Activated gamma-delta T cell treated with Interleukin-2 at 50 U/mL for 16 hours (primary cell): ENCODE data around the gene TMEM163.
"Not testable (repeated sequence)": the region's sequence is repeated elsewhere in the genome, so short reads cannot be mapped to it uniquely, and the experiment has no call there.

Experiments used
- DNase-seq: peaks from one replicate; pipeline ENCODE4 v3.0.0-alpha.2; 2020

Gene TMEM163

DNA sequence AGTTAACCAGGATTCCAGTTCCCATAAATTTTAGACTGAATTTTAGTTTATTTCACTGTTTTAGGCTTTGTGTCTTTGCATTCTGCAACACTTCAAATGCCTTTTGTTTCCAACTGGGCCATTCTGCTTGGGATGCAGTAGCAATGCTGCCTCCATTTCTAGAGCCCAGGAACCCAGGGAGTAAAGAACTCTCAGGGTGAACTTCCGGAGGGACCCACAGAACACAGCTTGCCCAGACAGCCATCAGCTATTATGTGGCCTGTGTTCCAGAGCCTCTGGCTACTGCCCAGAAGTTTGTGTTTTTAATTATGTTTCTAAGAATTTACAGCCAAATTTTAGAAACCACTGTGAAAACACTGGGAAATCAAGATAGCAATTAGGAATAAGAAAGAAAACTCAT lies 145.1 kb downstream of the TMEM163 start:
- no peak for DNase-seq

DNA sequence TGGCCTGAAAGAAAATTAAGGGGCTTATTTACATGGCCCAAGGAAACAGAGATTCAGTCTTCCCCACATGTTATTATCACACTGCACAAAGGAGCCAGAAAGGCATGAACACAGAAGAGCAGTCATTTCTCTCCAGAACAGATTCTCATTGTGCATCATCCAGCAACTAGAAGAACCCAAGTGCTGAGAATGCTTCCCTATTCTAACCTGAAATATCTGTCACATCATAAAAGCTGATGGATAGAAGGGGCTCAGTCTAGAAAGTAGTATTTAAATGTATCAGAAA lies 145.8 kb downstream of the TMEM163 start:
- no peak for DNase-seq

DNA sequence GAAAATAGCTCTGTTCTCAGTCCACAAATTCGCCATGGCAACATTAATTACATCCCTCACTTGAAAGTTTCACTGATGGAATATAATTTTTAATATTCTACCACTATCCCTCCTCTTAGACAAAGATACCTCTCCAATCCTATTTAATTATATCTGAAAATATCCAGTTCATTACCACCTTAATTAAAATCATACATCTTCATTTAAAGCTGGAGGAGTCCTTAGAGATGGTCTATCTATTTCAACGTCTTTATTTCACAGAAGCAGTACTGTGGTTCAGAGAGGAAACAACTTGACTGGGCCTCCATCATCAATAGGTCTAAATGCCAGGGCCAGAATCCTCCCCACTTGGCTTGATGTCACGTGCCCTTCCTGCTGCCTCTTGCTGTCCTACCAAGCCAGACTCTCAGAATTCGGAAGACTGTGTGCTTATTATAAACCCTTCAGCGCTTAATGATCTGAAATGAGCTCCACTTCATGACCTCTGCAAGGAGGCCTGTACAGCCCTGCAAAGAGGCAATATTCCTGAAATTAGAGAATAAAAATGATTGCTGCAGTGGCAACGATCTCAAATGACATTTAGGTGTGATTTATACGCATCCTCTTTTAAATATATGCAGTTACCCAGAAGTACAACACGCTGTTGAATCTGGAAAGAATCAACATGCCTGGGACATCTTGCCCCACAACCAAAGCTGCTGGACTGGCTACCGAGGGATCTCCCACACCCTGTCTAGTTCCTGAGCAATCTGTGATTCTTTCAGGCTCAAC lies 146.3 kb downstream of the TMEM163 start:
- DNase-seq: no peak

DNA sequence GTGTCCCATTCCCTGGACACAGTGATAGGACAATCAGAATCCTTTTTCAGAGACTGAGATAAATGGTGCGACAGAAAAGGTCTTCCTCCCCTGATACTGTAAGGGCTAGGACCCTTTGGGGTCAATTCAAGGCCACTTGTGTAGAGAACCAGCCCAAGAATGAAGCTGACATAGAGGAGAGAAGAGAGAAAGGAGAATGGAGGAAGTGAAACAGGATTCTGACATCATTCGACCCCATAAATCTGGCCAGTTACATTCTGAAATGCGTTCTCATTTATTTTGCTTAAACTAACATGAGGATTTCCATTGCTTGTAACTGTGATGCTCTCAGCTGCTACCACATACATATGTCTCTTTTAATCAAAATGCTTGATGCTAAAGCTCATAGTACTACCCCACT lies 148.1 kb downstream of the TMEM163 start:
- DNase-seq: no peak

- no peak for DNase-seq
These were observed 150.4 kb downstream of the TMEM163 start for GRCh38 chr2:134568413-134568812.

DNA sequence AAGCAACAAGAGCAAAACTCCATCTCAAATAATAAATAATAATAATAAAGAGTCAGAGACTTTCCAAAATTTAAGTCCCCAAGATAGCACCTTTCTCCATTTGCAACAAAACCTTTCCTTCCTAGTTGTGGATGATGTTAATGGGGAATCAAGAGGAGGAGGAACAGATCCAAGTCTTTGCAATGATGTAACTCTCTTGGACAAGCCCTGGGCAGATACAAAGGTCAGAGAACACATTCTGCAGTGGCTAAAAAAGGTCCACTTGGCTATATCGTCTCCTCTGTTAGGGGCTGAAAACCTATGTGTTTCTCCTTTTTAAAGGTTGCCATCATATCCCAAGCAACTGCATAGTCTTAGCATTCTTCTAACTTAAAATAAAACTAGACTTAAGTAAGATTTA lies 151.1 kb downstream of the TMEM163 start:
- DNase-seq: no peak

DNA sequence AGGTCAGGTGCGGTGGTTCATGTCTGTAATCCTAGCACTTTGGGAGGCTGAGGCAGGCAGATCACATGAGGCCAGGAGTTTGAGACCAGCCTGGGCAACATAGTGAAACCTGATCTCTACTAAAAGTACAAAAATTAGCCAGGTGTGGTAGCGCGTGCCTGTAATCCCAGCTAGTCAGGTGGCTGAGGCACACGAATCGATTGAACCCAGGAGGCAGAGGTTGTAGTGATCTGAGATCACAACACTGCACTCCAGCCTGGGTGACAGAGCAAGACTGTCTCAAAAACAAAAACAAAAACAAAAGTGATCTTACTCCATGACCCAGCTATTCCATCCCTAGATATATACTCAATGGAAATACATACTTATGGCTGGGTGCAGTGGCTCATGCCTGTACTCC lies 153.8 kb downstream of the TMEM163 start:
- not testable (repeated sequence) for DNase-seq

GRCh38 chr2:134564549-134564948 lies 154.3 kb downstream of the TMEM163 start:
- no peak for DNase-seq

- no peak for DNase-seq
These were observed 160.5 kb downstream of the TMEM163 start for GRCh38 chr2:134558208-134558830.

- no peak for DNase-seq
These were observed 163.4 kb downstream of the TMEM163 start for GRCh38 chr2:134555411-134555810.

DNA sequence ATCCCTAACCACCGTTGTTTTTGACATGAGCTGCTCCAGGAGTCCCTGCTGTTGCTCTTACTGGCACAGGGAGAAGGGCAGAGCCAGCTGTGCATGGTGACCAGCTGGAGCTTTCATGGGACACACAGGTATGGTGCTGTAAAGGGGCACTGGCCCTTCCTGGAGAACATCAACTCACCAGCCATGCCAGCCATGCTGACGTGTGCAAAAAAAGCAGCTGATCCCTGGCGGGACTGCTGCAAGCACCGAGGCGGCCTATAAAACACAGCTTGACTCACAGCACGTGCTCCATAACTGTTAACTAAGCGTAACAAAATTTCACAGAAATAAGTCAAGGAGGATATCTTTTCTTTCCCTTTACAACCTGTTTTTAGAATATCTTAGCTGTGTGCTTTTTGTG lies 165.1 kb downstream of the TMEM163 start:
- DNase-seq: no peak

DNA sequence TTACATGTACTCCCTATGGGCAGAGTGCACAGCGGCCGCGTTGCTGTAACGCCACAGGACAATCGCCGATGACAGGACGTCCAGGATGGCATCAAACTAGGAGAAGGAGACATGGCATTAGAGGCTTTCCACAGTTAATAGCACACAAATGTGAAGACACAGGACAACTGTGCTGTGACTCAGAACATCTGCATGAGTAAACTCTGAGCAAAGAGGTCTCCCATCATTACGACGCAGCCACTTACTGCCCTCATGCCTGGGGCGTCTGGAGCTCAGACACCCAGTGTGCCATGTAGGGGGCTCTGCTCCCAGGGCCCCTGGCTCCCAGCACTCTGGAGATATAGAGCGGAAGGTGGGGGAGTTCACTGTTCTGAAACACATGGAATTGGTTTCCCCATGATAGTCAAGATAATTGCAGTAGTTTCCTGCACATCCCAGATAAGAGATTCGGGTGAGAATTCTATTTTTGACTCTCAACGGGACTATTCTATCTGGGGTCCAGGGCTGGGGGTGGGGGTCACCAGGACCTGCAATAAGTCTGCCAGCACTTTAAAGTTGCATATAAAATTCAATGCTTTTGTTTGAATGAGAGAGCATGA lies 168.1 kb downstream of the TMEM163 start:
- DNase-seq: no peak

DNA sequence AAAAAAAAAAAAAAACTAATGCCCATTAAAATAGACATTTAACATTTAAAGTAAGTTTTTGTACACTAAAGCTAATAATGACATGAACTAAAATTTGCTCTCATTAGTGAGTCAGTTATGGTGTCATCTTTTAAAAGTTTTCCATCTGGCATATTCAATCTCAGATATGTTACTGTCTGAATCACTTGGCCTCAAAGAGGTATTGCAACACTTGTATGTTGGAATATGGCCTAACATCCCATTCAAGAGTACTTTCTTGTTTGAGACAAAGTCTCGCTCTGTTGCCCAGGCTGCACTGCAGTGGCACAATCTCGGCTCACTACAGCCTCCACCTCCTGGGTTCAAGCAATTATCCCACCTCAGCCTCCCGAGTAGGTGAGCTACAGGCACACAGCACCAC lies 169.7 kb downstream of the TMEM163 start:
- no peak for DNase-seq

- no peak for DNase-seq
These were observed 177.8 kb downstream of the TMEM163 start for GRCh38 chr2:134540990-134541389.

GRCh38 chr2:134539981-134540380 lies 178.8 kb downstream of the TMEM163 start:
- DNase-seq: no peak

DNA sequence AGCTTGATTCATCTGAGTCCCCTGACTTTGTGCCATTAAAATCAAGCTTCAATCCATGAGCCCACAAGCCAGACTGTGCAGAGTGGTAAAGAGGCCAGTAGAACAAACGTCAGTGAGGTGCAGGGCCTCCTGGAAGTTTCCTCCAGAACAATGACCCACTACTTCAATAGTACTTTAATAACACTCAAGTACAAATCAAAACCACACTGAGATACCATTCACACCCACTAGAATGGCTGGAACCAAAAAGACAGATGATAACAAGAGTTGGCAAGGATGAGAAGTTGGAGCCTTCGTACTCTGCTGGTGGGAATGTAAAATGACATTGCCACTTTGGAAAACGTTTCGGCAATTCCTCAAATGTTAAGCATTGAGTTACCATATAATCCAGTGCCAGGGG lies 181.1 kb downstream of the TMEM163 start:
- no peak for DNase-seq

GRCh38 chr2:134537121-134537520 lies 181.7 kb downstream of the TMEM163 start:
- DNase-seq: no peak

DNA sequence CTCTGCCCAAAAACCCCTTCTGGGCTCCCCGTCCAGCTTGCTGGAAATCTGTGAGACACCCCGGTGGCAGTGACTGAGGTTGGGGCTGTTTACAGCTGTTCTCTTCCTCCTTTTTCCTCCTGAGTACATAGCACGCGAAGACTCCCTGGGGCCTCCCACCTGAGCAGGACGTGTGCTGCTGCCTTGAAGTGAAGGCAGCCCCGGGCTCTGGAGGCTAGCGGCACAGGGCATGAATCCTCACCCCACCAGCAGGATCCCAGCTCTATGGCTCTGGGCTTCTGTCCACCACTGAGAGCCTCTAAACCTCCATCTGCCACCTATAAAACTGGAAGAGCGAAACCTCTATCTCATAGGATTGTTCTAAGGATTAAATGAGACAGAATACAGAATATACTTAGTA lies 182.5 kb downstream of the TMEM163 start:
- DNase-seq: no peak

- no peak for DNase-seq
These were observed 186.3 kb downstream of the TMEM163 start for GRCh38 chr2:134532537-134532936.

- DNase-seq: no peak
These were observed 191.4 kb downstream of the TMEM163 start for GRCh38 chr2:134527381-134527780.

- no peak for DNase-seq
These were observed 196.0 kb downstream of the TMEM163 start for GRCh38 chr2:134522496-134523455.

DNA sequence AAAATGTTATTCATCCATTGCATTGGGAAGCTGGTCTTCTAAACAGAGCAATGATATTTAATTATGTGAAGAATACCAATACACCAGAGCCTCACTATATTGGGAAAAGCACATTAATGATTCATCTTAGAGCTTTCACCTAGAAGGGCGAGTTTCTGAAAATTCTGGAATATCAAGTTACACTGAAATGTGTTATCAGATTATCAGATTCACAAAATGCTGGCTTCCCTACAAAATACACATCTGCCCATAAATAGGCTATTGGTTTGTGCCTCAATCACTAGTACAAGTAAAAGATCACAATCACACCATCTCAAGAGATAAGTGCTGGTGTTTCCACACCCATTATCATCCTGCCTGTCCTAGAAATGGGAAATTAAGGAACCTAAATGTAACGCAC lies 200.7 kb downstream of the TMEM163 start:
- DNase-seq: no peak

DNA sequence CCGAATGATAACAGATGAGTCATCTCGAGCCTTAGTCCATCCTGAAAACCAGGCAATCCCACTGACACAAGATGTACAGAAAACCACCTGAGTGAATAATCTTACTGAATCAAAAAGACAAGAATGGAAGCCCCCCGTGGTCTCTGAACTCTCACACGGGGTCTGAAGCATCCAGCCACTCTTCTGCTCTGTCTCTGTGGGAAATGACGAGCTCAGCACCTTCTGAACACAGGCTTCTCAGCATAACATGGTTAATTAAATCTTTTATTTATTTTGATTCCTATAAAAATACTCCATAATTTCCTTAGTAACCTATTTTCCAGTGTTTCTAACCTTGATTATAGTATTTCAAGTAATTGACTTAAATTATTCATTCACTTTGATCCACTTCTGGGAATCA lies 203.7 kb downstream of the TMEM163 start:
- no peak for DNase-seq

- DNase-seq: no peak
These were observed 205.4 kb downstream of the TMEM163 start for GRCh38 chr2:134513465-134513804.
